GM23248 (cell line): ENCODE data around the gene PTPRK. TPM values are rescaled to one million over a fixed set of nuclear protein-coding genes. Genes with fewer than 3 reads are reported as not detected.

Experiments
- DNase-seq: peaks from one replicate; pipeline ENCODE4 v3.0.0-alpha.2; 2015
- H2AFZ ChIP-seq: fragments of 200-600 bp; sonication (generic); 2 replicates; pipeline ENCODE4 v1.6.1; 2016; ENCODE audit warnings: antibody characterized with exemption
- H3F3A ChIP-seq: fragments of 200-600 bp; sonication (generic); 2 replicates; pipeline ENCODE4 v1.6.1; 2016; ENCODE audit warnings: mild to moderate bottlenecking, antibody characterized with exemption, mixed run types; ENCODE audit not compliant: insufficient read depth
- H3K27ac ChIP-seq: fragments of 200-600 bp; sonication (generic); 2 replicates; pipeline ENCODE4 v1.5.1; 2016; ENCODE audit warnings: mild to moderate bottlenecking
- H3K27me3 ChIP-seq: fragments of 200-600 bp; sonication (generic); replicated peaks from 2 replicates; pipeline ENCODE4 v1.6.1; 2016; ENCODE audit warnings: mild to moderate bottlenecking; ENCODE audit not compliant: insufficient read depth
- H3K36me3 ChIP-seq: fragments of 200-600 bp; sonication (generic); 2 replicates; pipeline ENCODE4 v1.6.1; 2016; ENCODE audit warnings: low read depth, mild to moderate bottlenecking
- H3K4me1 ChIP-seq: fragments of 200-600 bp; sonication (generic); 2 replicates; pipeline ENCODE4 v1.6.1; 2016; ENCODE audit warnings: mild to moderate bottlenecking; ENCODE audit not compliant: insufficient read depth
- H3K4me2 ChIP-seq: fragments of 200-600 bp; sonication (generic); one replicate; pipeline ENCODE4 v1.6.1; 2016; ENCODE audit warnings: mild to moderate bottlenecking; ENCODE audit not compliant: unreplicated experiment
- H3K4me3 ChIP-seq: fragments of 200-600 bp; sonication (generic); 2 replicates; pipeline ENCODE4 v1.5.1; 2016; ENCODE audit warnings: mild to moderate bottlenecking
- H3K79me2 ChIP-seq: fragments of 200-600 bp; sonication (generic); 2 replicates; pipeline ENCODE4 v1.6.1; 2016; ENCODE audit warnings: mild to moderate bottlenecking; ENCODE audit not compliant: insufficient read depth
- H3K9ac ChIP-seq: fragments of 200-600 bp; sonication (generic); 2 replicates; pipeline ENCODE4 v1.6.1; 2016; ENCODE audit warnings: mild to moderate bottlenecking
- H3K9me2 ChIP-seq: fragments of 200-600 bp; sonication (generic); 2 replicates; pipeline ENCODE4 v1.6.1; 2016; ENCODE audit warnings: mixed run types, mild to moderate bottlenecking, moderate library complexity; ENCODE audit not compliant: insufficient read depth
- H3K9me3 ChIP-seq: fragments of 200-600 bp; sonication (generic); one replicate; pipeline ENCODE4 v1.6.1; 2017; ENCODE audit warnings: low read depth
- H4K20me1 ChIP-seq: fragments of 200-600 bp; sonication (generic); 2 replicates; pipeline ENCODE4 v1.6.0; 2016; ENCODE audit not compliant: insufficient read depth
- EZH2 ChIP-seq: fragments of 200-600 bp; sonication (generic); IDR thresholded peaks from 2 replicates; pipeline ENCODE4 v1.6.1; 2018; ENCODE audit warnings: antibody characterized with exemption, mild to moderate bottlenecking; ENCODE audit not compliant: insufficient read depth, poor library complexity, severe bottlenecking
- EZH2phosphoT487 ChIP-seq: fragments of 200-600 bp; sonication (generic); IDR thresholded peaks from 2 replicates; pipeline ENCODE4 v1.6.1; 2018; ENCODE audit warnings: antibody characterized with exemption, moderate library complexity, mild to moderate bottlenecking, low read depth; ENCODE audit not compliant: insufficient read depth
- WGBS, 2 experiments: methylation state at CpG; one replicate each; pipeline ENCODE4 v1.1.6; 2015 to 2017; ENCODE audit warnings: low lambda C conversion rate in 2 of 2, low coverage in 1 of 2; ENCODE audit errors: missing lambda C conversion rate in 2 of 2; 5-methylcytosine and 5-hydroxymethylcytosine counted together
- in situ Hi-C: fragments of 300-500 bp; cut with MboI; formaldehyde crosslinking; loops from 2 replicates; pipeline ENCODE4 v1.15.0; 2020
- polyA plus RNA-seq: library from polyadenylated mRNA; unstranded; fragments of >200 nt; fragmentation: Nextera tagmentation; extraction: Ambion mirVana; gene quantifications from 2 replicates; pipeline ENCODE4 v1.2.1, GENCODE V29; 2016
- total RNA-seq: library from RNA; depleted of rRNA; stranded (reverse); fragments of >200 nt; shearing (Covaris generic); gene quantifications from 2 replicates; pipeline ENCODE4 v1.2.3, GENCODE V29; 2014

Gene PTPRK
- total and polyA plus RNA-seq, 2 experiments from 2014 or later = 22.3 to 34.5 TPM

DNA sequence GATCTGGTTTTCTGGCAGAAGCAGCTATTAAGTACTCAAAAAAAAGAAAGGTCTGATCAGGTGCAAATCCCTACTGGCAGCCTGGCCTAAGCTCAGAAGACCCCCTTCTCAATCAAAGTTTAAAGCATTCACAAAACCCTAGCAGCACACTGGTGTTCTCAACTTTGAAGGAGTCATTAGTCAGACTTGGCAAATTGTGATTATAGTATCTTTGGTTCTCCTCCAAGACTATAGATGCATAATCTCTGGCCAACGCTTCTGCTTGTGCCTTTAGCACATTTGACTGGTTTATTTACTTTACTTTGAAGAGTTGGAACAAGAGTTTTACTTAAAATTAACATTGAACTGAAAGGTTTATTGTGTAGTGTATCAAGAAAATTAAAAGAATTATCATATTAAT is 248.9 kb downstream of the PTPRK start:
- no peak overlapping the region for H3K4me2 ChIP-seq
- H3K9me3 ChIP-seq = no peaks in the 10 kb centered on the region
- no peaks in the 10 kb centered on the region for H3K36me3 ChIP-seq
- WGBS, 2 experiments = 75 to 91% methylated on average over 1 of the region's 1 CpG
- H3K27me3 ChIP-seq = no peaks in the 10 kb centered on the region
- peaks cover 27% of the 10 kb centered on the region for H3K4me1 ChIP-seq
- 0 out of 2 replicates have a peak, but pooled peaks cover 4% of the 10 kb centered on the region for H3K79me2 ChIP-seq
- no peak overlapping the region for H3K27ac ChIP-seq
- no peak overlapping the region for H2AFZ ChIP-seq
- no peak overlapping the region for H3K9ac ChIP-seq
- no peak for TF ChIP-seq EZH2
- no peak for TF ChIP-seq EZH2phosphoT487
- in situ Hi-C loops = no loop called here
- no peaks in the 10 kb centered on the region; the same call in 1 of the 2 replicates for H3K9me2 ChIP-seq
- no peak overlapping the region for H3K4me3 ChIP-seq
- H3F3A ChIP-seq = peaks cover 7% of the 10 kb centered on the region; the same call in 1 of the 2 replicates
- DNase-seq = peak; percentile 13
- no peaks in the 10 kb centered on the region for H4K20me1 ChIP-seq

- Histone ChIP-seq H3K9ac (no peak overlapping the region), H3K27me3 (no peaks in the 10 kb centered on the region), H3K9me3 (no peaks in the 10 kb centered on the region), H3K27ac (no peak overlapping the region), H3K4me3 (no peak overlapping the region), H3K9me2 (no peaks in the 10 kb centered on the region; the same call in 1 of the 2 replicates), H3F3A (peaks cover 7% of the 10 kb centered on the region; the same call in 1 of the 2 replicates), H2AFZ (no peak overlapping the region), H3K36me3 (no peaks in the 10 kb centered on the region), H3K4me1 (peaks cover 22% of the 10 kb centered on the region), H3K79me2 (0 out of 2 replicates have a peak, but pooled peaks cover 4% of the 10 kb centered on the region), H3K4me2 (no peak overlapping the region), H4K20me1 (no peaks in the 10 kb centered on the region)
- in situ Hi-C loops = no loop called here
- TF ChIP-seq EZH2phosphoT487 (no peak), EZH2 (no peak)
- WGBS, 2 experiments = 78 to 83% methylated on average over 2 of the region's 2 CpGs
- DNase-seq = no peak
Measured at GRCh38 chr6:128271011-128271410, 249.4 kb downstream of the PTPRK start.

- no peak overlapping the region for H2AFZ ChIP-seq
- no peak overlapping the region for H3K9ac ChIP-seq
- peaks cover 6% of the 10 kb centered on the region; the same call in 1 of the 2 replicates for H3K4me1 ChIP-seq
- no peaks in the 10 kb centered on the region for H3F3A ChIP-seq
- 89 to 98% methylated on average over 1 of the region's 1 CpG for WGBS, 2 experiments
- no peak overlapping the region for H3K4me3 ChIP-seq
- peak; percentile 40 for DNase-seq
- no peaks in the 10 kb centered on the region for H3K27me3 ChIP-seq
- no peak for TF ChIP-seq EZH2phosphoT487
- TF ChIP-seq EZH2 = no peak
- H3K9me3 ChIP-seq = no peaks in the 10 kb centered on the region
- no peaks in the 10 kb centered on the region for H3K9me2 ChIP-seq
- in situ Hi-C loops = no loop called here
- H3K27ac ChIP-seq = no peak overlapping the region
- H3K79me2 ChIP-seq = 0 out of 2 replicates have a peak, but pooled peaks cover 4% of the 10 kb centered on the region
- no peaks in the 10 kb centered on the region for H3K36me3 ChIP-seq
- no peak overlapping the region for H3K4me2 ChIP-seq
- H4K20me1 ChIP-seq = no peaks in the 10 kb centered on the region
Measured at GRCh38 chr6:128266946-128267345, 253.5 kb downstream of the PTPRK start.

DNA sequence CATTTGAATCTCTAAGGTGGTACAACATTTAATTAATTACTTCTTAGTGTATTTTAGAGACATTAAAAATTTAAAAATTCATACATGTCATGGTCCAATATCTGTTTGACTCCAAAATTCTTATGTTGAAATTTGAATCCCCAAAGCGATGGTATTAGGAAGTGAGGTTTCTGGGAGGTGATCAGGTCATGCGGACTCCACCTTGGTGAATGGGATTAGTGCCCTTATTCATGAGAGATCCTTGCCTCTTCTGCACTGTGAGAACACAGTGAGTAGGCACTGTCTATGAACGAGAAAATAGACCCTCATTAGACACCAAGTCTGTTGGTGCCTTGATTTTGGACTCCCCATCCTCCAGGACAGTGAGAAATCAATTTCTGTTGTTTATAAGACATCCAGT is 254.7 kb downstream of the PTPRK start:
- Histone ChIP-seq H3K9ac (no peak overlapping the region), H3K4me1 (peaks cover 11% of the 10 kb centered on the region), H3K36me3 (no peaks in the 10 kb centered on the region), H2AFZ (no peak overlapping the region), H3K4me3 (no peak overlapping the region), H3K9me3 (no peaks in the 10 kb centered on the region), H3F3A (no peaks in the 10 kb centered on the region), H3K27ac (no peak overlapping the region), H3K9me2 (no peaks in the 10 kb centered on the region), H3K27me3 (no peaks in the 10 kb centered on the region), H3K79me2 (0 out of 2 replicates have a peak, but pooled peaks cover 4% of the 10 kb centered on the region), H3K4me2 (no peak overlapping the region), H4K20me1 (no peaks in the 10 kb centered on the region)
- 94 to 96% methylated on average over 3 of the region's 3 CpGs for WGBS, 2 experiments
- no peak for TF ChIP-seq EZH2
- TF ChIP-seq EZH2phosphoT487 = no peak
- no peak for DNase-seq
- in situ Hi-C loops = no loop called here
